Esophagus squamous epithelium (tissue), 4 donors: Measurements from ENCODE around the gene LGR6.

Experiments
- POLR2A ChIP-seq, 4 donors: fragments of 450-650 bp; IDR thresholded peaks; one replicate each; pipeline ENCODE4 v1.6.1; 2017; ENCODE audit warnings: antibody characterized with exemption in 4 of 4, mild to moderate bottlenecking in 4 of 4, moderate library complexity in 3 of 4
- TF ChIP-seq, protein P1 (sequence below), 6 experiments: fragments of 450-650 bp in 4 of 6; fragments of 200-600 bp in 2 of 6; sonication (generic) in 2 of 6; IDR thresholded peaks; one replicate each; pipeline ENCODE4 v1.5.1; 2016 to 2019; ENCODE audit warnings: antibody characterized with exemption in 6 of 6, mild to moderate bottlenecking in 4 of 6, moderate library complexity in 4 of 6

DNA sequence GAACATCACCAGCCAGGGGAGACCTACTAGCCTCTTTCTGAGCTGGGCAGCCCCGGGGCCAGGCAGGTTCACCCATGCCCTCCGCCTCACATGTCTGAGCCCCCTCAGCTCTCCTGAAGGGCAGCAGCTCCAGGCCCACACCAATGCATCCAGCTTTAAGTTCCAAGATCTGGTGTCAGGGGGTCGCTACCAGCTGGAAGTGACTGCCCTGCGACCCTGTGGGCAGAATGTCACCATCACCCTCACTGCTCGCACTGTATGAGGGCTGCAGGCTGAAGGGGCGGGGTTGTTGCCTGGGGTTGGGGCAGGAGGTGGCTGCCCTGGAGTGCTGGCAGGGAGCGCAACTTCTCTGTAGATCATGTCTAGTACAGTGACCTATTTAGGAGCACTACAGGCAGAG is 24.7 kb upstream of the LGR6 start:
- TF ChIP-seq, protein P1, sequence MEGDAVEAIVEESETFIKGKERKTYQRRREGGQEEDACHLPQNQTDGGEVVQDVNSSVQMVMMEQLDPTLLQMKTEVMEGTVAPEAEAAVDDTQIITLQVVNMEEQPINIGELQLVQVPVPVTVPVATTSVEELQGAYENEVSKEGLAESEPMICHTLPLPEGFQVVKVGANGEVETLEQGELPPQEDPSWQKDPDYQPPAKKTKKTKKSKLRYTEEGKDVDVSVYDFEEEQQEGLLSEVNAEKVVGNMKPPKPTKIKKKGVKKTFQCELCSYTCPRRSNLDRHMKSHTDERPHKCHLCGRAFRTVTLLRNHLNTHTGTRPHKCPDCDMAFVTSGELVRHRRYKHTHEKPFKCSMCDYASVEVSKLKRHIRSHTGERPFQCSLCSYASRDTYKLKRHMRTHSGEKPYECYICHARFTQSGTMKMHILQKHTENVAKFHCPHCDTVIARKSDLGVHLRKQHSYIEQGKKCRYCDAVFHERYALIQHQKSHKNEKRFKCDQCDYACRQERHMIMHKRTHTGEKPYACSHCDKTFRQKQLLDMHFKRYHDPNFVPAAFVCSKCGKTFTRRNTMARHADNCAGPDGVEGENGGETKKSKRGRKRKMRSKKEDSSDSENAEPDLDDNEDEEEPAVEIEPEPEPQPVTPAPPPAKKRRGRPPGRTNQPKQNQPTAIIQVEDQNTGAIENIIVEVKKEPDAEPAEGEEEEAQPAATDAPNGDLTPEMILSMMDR (IDR thresholded peaks at IDR 0.05), result no peak
- TF ChIP-seq POLR2A (IDR thresholded peaks at IDR 0.05), result no peak
